Thyroid gland (tissue), 4 donors: ENCODE data around the gene PDIA6. TPM values are rescaled to one million over a fixed set of nuclear protein-coding genes. Genes with fewer than 3 reads are reported as not detected.

Experiments
- DNase-seq, 2 donors: peaks; one replicate each; pipeline ENCODE4 v3.0.0-alpha.2; 2019
- H3K27ac ChIP-seq, 3 donors: fragments of 200-600 bp; sonication (generic); 1 replicate in 2 of 3; 2 replicates in 1 of 3; pipeline ENCODE4 v1.5.1; 2016 to 2019; ENCODE audit warnings: mild to moderate bottlenecking in 1 of 3, moderate library complexity in 1 of 3
- H3K27me3 ChIP-seq: fragments of 200-600 bp; sonication (generic); one replicate; pipeline ENCODE4 v1.5.1; 2019
- H3K36me3 ChIP-seq, 2 donors: fragments of 200-600 bp; sonication (generic); one replicate each; pipeline ENCODE4 v1.5.1; 2016 to 2019
- H3K4me1 ChIP-seq, 2 donors: fragments of 200-600 bp; sonication (generic); one replicate each; pipeline ENCODE4 v1.5.1; 2017 to 2019
- H3K4me3 ChIP-seq, 3 donors: fragments of 200-600 bp; sonication (generic); replicated peaks in 1 of 3; 1 replicate in 2 of 3; 2 replicates in 1 of 3; pipeline ENCODE4 v1.5.1; 2016; ENCODE audit warnings: mild to moderate bottlenecking in 1 of 3
- H3K9me3 ChIP-seq: fragments of 200-600 bp; sonication (generic); one replicate; pipeline ENCODE4 v1.5.1; 2017
- POLR2A ChIP-seq, 2 donors: fragments of 450-650 bp; IDR thresholded peaks; one replicate each; pipeline ENCODE4 v1.6.1; 2017; ENCODE audit warnings: antibody characterized with exemption in 2 of 2, mild to moderate bottlenecking in 2 of 2, moderate library complexity in 1 of 2
- WGBS, 2 donors: methylation state at CpG; one replicate each; pipeline ENCODE4 v1.1.5; 2017; 5-methylcytosine and 5-hydroxymethylcytosine counted together
- intact Hi-C: fragments of 100-400 bp; cut with DNase I; formaldehyde crosslinking; loops from one replicate; pipeline ENCODE4 v1.15.1; 2023
- total RNA-seq, 4 donors: library from RNA; depleted of rRNA; stranded (reverse); fragments of >200 nt; gene quantifications; one replicate each; pipeline ENCODE4 v1.2.3, GENCODE V29; 2016
- TF ChIP-seq, protein P1 (sequence below), 6 experiments: fragments of 200-600 bp in 3 of 6; fragments of 450-650 bp in 3 of 6; sonication (generic) in 3 of 6; IDR thresholded peaks; one replicate each; pipeline ENCODE4 v1.5.1; 2016 to 2019; ENCODE audit warnings: antibody characterized with exemption in 6 of 6, mild to moderate bottlenecking in 2 of 6, inconsistent platforms in 1 of 6, moderate library complexity in 1 of 6

The PDIA6 gene
- total RNA-seq, 4 donors from 2014 or later = 227 to 540 (median 414) TPM

DNA sequence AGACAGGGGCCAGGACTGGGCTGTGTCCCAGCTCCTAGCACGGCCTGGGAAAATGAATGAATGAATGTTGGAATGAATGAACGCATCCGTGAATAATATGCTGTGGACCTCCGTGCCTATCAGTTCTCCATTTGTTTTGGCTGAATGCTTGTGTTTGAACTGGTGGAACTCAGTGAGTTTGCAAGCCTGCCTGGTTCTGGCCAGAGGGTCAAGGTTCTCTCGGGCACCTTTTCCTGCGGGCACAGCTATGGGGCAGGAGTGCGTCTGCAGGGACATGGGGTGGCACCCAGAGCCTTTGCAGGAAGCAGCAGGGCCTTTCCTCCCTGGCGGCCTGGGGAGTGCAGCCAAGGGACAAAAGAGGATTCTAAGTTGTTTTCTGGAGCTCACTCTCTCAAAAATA, 17.6 kb upstream of the PDIA6 start:
- Histone ChIP-seq H3K36me3 (no peaks in the 10 kb centered on the region), H3K4me3 (no peak overlapping the region), H3K27ac (no peak overlapping the region), H3K9me3 (no peaks in the 10 kb centered on the region), H3K27me3 (no peaks in the 10 kb centered on the region), H3K4me1 (peaks cover 0 to 7% of the 10 kb centered on the region in 2 donors)
- 80 to 81% methylated on average over 5 to 8 of the region's 8 CpGs for WGBS, 2 donors
- intact Hi-C loops = loop anchor here (10.0 kb wide), 1 partner anchor 755 kb away; no protein-coding TSS in a partner anchor
- TF ChIP-seq, protein P1, sequence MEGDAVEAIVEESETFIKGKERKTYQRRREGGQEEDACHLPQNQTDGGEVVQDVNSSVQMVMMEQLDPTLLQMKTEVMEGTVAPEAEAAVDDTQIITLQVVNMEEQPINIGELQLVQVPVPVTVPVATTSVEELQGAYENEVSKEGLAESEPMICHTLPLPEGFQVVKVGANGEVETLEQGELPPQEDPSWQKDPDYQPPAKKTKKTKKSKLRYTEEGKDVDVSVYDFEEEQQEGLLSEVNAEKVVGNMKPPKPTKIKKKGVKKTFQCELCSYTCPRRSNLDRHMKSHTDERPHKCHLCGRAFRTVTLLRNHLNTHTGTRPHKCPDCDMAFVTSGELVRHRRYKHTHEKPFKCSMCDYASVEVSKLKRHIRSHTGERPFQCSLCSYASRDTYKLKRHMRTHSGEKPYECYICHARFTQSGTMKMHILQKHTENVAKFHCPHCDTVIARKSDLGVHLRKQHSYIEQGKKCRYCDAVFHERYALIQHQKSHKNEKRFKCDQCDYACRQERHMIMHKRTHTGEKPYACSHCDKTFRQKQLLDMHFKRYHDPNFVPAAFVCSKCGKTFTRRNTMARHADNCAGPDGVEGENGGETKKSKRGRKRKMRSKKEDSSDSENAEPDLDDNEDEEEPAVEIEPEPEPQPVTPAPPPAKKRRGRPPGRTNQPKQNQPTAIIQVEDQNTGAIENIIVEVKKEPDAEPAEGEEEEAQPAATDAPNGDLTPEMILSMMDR (IDR thresholded peaks at IDR 0.05) = no peak
- TF ChIP-seq POLR2A (IDR thresholded peaks at IDR 0.05) = no peak
- DNase-seq = no peak

DNA sequence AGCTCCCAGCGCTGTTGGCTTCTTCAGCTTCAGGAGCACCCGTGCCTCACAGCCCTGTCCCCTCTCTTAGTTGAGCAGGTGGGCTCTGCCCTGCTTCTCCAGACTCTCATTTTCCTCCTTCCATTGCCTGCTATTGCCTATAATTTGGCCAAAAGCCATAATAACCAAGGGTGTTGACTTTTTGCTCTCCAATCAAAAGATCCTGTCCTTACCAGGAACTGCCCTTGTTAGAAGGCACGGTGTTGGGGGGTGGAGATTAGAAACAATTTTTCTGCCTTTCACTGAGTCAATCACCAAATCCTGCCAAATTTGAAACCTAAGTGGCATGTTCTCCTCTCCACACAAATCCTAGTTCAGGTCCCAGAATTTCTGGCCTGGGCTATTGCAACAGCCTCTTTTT, 16.7 kb upstream of the PDIA6 start:
- no peak for DNase-seq
- Histone ChIP-seq H3K36me3 (no peaks in the 10 kb centered on the region), H3K4me3 (no peak overlapping the region), H3K27me3 (no peaks in the 10 kb centered on the region), H3K4me1 (peaks cover 0 to 6% of the 10 kb centered on the region in 2 donors), H3K27ac (no peak overlapping the region), H3K9me3 (no peaks in the 10 kb centered on the region)
- intact Hi-C loops = no loop called here
- TF ChIP-seq POLR2A (IDR thresholded peaks at IDR 0.05) = no peak
- TF ChIP-seq, protein P1 (IDR thresholded peaks at IDR 0.05) = no peak
- WGBS, 2 donors = 63 to 74% methylated on average over 3 of the region's 3 CpGs

DNA sequence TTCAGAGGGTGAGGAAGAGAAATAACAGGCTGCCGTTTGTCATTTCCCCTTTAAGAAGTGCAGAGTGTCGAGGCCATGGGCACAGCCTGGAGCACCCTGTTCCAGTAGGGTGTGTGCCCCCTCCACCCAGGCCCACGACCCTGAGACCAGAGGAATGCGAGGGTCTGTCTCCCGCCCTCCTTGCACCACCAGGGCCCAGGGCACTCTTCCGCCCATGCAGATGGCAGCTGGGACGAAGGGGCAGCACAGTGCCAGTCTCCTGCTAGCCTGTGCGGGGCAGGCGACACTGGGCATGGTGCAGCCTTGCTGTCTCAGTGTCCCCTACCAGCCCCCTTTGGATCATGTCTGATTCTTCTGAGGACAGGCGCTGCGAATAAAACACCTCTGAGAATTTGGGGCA, 15.8 kb upstream of the PDIA6 start:
- 49 to 74% methylated on average over 5 to 11 of the region's 11 CpGs for WGBS, 2 donors
- Histone ChIP-seq H3K36me3 (no peaks in the 10 kb centered on the region), H3K9me3 (no peaks in the 10 kb centered on the region), H3K4me3 (no peak overlapping the region), H3K27ac (no peak overlapping the region), H3K4me1 (peaks cover 0 to 6% of the 10 kb centered on the region in 2 donors), H3K27me3 (no peaks in the 10 kb centered on the region)
- intact Hi-C loops = no loop called here
- no peak for DNase-seq
- TF ChIP-seq, protein P1 (IDR thresholded peaks at IDR 0.05) = no peak
- no peak for TF ChIP-seq POLR2A (IDR thresholded peaks at IDR 0.05)

DNA sequence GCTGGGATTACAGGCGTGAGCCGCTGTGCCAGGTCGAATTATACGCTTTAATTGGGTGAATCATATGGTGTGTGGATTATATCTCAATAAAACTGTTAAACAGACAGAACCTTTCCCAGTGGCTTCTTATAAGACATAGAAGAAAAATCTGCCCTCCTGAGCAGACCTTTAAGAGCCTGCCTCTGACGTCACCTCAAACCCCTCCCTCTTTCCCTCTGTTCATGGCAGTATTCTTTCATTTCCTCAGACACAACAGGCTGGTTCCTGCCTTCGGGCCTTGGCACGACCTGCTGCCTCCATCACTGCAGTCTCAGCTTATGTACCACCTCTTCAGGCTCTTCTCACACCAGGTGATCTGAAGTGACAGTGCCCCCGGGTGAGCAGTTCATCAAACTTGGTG, 14.0 kb upstream of the PDIA6 start:
- intact Hi-C loops = no loop called here
- no peak for DNase-seq
- Histone ChIP-seq H3K9me3 (no peaks in the 10 kb centered on the region), H3K27me3 (no peaks in the 10 kb centered on the region), H3K4me3 (no peak overlapping the region), H3K4me1 (no peaks in the 10 kb centered on the region), H3K27ac (no peak overlapping the region), H3K36me3 (no peaks in the 10 kb centered on the region)
- 79 to 85% methylated on average over 8 of the region's 8 CpGs for whole genome bisulfite sequencing, 2 donors
- TF ChIP-seq POLR2A (IDR thresholded peaks at IDR 0.05) = no peak
- TF ChIP-seq, protein P1 (IDR thresholded peaks at IDR 0.05) = no peak

DNA sequence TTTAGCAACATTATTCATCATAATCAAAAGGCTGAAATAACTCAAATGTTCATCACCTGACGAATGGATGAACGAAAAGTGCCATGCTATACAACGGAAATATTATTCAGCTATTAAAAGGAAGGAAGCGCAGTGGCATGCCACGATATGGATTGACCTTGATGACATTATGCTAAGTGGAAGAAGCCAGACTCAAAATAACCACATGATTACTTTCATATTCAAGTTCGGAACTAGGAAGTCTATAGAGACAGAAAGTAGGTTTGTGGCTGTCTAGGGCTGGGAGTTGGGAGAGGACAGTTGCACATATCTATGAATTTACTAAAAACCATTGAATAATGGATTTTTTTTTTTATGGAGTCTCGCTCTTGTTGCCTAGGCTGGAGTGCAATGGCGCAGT, 13.4 kb upstream of the PDIA6 start:
- Histone ChIP-seq H3K4me1 (no peaks in the 10 kb centered on the region), H3K9me3 (no peaks in the 10 kb centered on the region), H3K27ac (no peak overlapping the region), H3K4me3 (no peak overlapping the region), H3K36me3 (no peaks in the 10 kb centered on the region), H3K27me3 (no peaks in the 10 kb centered on the region)
- intact Hi-C loops = no loop called here
- TF ChIP-seq, protein P1 (IDR thresholded peaks at IDR 0.05) = no peak
- no peak for TF ChIP-seq POLR2A (IDR thresholded peaks at IDR 0.05)
- DNase-seq = no peak
- 82 to 89% methylated on average over 8 of the region's 8 CpGs for WGBS, 2 donors
